HepG2 (cell line): ENCODE measurements around the gene TTLL1. TPM values are rescaled to one million over a fixed set of nuclear protein-coding genes. Genes with fewer than 3 reads are reported as not detected.

Source experiments
- BORCS8-MEF2B ChIP-seq: sonication (generic); formaldehyde crosslinking; IDR thresholded peaks from 2 replicates; pipeline ENCODE4 v1.8.0; 2022; ENCODE audit warnings: mild to moderate bottlenecking, missing genetic modification reagents
- FIP1L1 ChIP-seq: fragments of 200-400 bp; formaldehyde crosslinking; IDR thresholded peaks from 2 replicates; pipeline ENCODE4 v1.6.1; 2018; ENCODE audit warnings: low read depth, mild to moderate bottlenecking, low read length, moderate library complexity, borderline replicate concordance; ENCODE audit not compliant: insufficient read depth
- JUN ChIP-seq: sonication (generic); formaldehyde crosslinking; IDR thresholded peaks from 2 replicates; pipeline ENCODE4 v1.4.0; 2020; ENCODE audit warnings: mild to moderate bottlenecking, missing genetic modification reagents
- NFYC ChIP-seq: IDR thresholded peaks from 2 replicates; pipeline ENCODE4 v1.6.1; 2016; ENCODE audit warnings: missing genetic modification reagents, missing compliant biosample characterization
- NPAS2 ChIP-seq: sonication (generic); formaldehyde crosslinking; IDR thresholded peaks from 2 replicates; pipeline ENCODE4 v1.8.0; 2022; ENCODE audit warnings: mild to moderate bottlenecking, missing genetic modification reagents, borderline replicate concordance
- PAF1 ChIP-seq: IDR thresholded peaks from 2 replicates; pipeline ENCODE4 v1.6.1; 2016; ENCODE audit warnings: missing genetic modification reagents, missing compliant biosample characterization
- POLR2AphosphoS5 ChIP-seq: IDR thresholded peaks from 2 replicates; pipeline ENCODE4 v1.6.1; 2012; ENCODE audit warnings: low read depth, low read length
- RORA ChIP-seq: sonication (generic); formaldehyde crosslinking; IDR thresholded peaks from 2 replicates; pipeline ENCODE4 v1.5.0; 2020; ENCODE audit warnings: mild to moderate bottlenecking, missing genetic modification reagents, moderate library complexity
- RXRA ChIP-seq: sonication (generic); formaldehyde crosslinking; IDR thresholded peaks from 2 replicates; pipeline ENCODE4 v1.5.1; 2020; ENCODE audit warnings: missing genetic modification reagents
- SMARCC2 ChIP-seq: fragments of 450-650 bp; IDR thresholded peaks from 2 replicates; pipeline ENCODE4 v1.6.1; 2017; ENCODE audit warnings: antibody characterized with exemption, mild to moderate bottlenecking
- SNAPC4 ChIP-seq: sonication (generic); formaldehyde crosslinking; IDR thresholded peaks from 2 replicates; pipeline ENCODE4 v1.4.0; 2020; ENCODE audit warnings: mild to moderate bottlenecking, missing genetic modification reagents
- TFE3 ChIP-seq: IDR thresholded peaks from 2 replicates; pipeline ENCODE4 v1.6.1; 2016
- TOPORS ChIP-seq: sonication (generic); formaldehyde crosslinking; IDR thresholded peaks from 2 replicates; pipeline ENCODE4 v1.8.0; 2023; ENCODE audit warnings: mild to moderate bottlenecking, missing genetic modification reagents
- ZNF205 ChIP-seq: IDR thresholded peaks from 2 replicates; pipeline ENCODE4 v1.6.1; 2018; ENCODE audit warnings: missing biosample characterization, missing genetic modification reagents
- ZNF263 ChIP-seq: sonication (generic); formaldehyde crosslinking; IDR thresholded peaks from 2 replicates; pipeline ENCODE4 v1.4.0; 2020; ENCODE audit warnings: missing genetic modification reagents
- ZNF331 ChIP-seq: sonication (generic); formaldehyde crosslinking; IDR thresholded peaks from 2 replicates; pipeline ENCODE4 v1.4.0; 2020; ENCODE audit warnings: missing genetic modification reagents
- ZNF597 ChIP-seq: sonication (generic); formaldehyde crosslinking; IDR thresholded peaks from 2 replicates; pipeline ENCODE4 v1.5.0; 2020; ENCODE audit warnings: missing genetic modification reagents
- ZNF709 ChIP-seq: sonication (generic); formaldehyde crosslinking; IDR thresholded peaks from 2 replicates; pipeline ENCODE4 v1.5.0; 2020; ENCODE audit warnings: mild to moderate bottlenecking, missing genetic modification reagents
- ZNF788 ChIP-seq: sonication (generic); formaldehyde crosslinking; IDR thresholded peaks from 2 replicates; pipeline ENCODE4 v1.5.0; 2020; ENCODE audit warnings: mild to moderate bottlenecking, missing genetic modification reagents, borderline replicate concordance
- polyA plus RNA-seq, 8 experiments: library from polyadenylated mRNA; depleted of rRNA in 3 of 8; stranded (reverse) in 7 of 8; unstranded in 1 of 8; fragments of >200 nt; fragmentation: Illumina TruSeq in 4 of 8; extraction: Trizol in 4 of 8; gene quantifications; 2 replicates each; pipeline versions ENCODE4 v1.2.1 to v1.2.3, GENCODE V29; 2011 to 2016; ENCODE audit warnings: low read depth in 4 of 8, missing spikeins in 1 of 8, mixed read lengths in 1 of 8; ENCODE audit not compliant: insufficient read depth in 1 of 8
- total RNA-seq, 5 experiments: library from RNA; depleted of rRNA; stranded (reverse); fragments of >200 nt; fragmentation: Illumina TruSeq; extraction: Trizol; gene quantifications; 2 replicates each; pipeline ENCODE4 v1.2.3, GENCODE V29; 2016; ENCODE audit warnings: low read depth in 1 of 5

The TTLL1 gene
- total and polyA plus RNA-seq, 2 of the 13 experiments (the other 11 are each of a cell fraction or from before 2014, with no cell fraction given): 1.6 to 5.3 TPM

DNA sequence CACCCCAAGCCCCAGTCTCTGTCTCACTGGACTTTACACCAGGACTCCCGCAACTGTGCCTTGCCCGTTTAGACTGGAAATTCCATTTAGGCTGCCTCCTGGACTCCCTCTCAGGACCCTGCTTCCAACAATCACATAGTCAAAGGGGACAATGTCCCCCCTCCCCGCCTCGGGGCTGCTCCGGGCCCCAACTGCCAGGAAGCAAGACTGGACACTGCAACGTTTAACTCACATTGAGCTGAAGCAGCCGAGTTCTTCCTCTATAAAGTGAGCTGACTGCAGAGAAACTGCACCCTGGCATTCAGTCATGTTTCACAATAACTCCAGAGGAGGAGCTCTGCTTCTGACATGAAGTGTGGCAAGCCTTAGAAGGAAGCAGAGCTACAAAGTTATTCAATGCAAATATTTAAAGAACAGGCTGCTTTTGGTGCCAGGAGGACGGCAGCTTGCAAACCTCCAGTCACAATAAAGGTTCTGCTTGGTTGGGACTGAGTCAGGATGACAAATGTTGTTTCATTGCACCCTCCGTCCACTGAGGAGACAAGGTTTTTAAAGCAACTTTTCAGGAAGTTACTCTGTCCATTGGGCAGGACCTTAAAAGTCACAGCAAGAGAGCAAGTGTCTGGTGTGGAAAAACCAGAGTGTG lies 94.2 kb downstream of the TTLL1 start (continued):
- TF ChIP-seq ZNF709 (CRISPR knock-in tag): no peak
- TF ChIP-seq SMARCC2: no peak
- TF ChIP-seq ZNF597 (CRISPR knock-in tag): no peak
- TF ChIP-seq PAF1 (CRISPR knock-in tag): no peak
- no peak for TF ChIP-seq BORCS8-MEF2B (CRISPR knock-in tag)
- TF ChIP-seq RXRA (CRISPR knock-in tag): 0 out of 2 replicates have a peak, but pooled peaks have one; percentile 38
- no peak for TF ChIP-seq JUN (CRISPR knock-in tag)
- no peak; the same call in 1 of the 2 replicates for TF ChIP-seq ZNF788
- TF ChIP-seq TOPORS: no peak
- TF ChIP-seq FIP1L1: no peak
- TF ChIP-seq NPAS2: no peak
- peak; percentile 30; the same call in 1 of the 2 replicates for TF ChIP-seq NFYC (CRISPR knock-in tag)
- peak; percentile 52; the same call in 1 of the 2 replicates for TF ChIP-seq ZNF205
- peak; percentile 62 for TF ChIP-seq POLR2AphosphoS5
- peak; percentile 61; the same call in 1 of the 2 replicates for TF ChIP-seq TFE3 (CRISPR knock-in tag)
- TF ChIP-seq RORA (CRISPR knock-in tag): no peak
- peak; percentile 58; the same call in 1 of the 2 replicates for TF ChIP-seq ZNF263 (CRISPR knock-in tag)
- TF ChIP-seq SNAPC4 (CRISPR knock-in tag): no peak
- TF ChIP-seq ZNF331 (CRISPR knock-in tag): peak; percentile 96
